GM10847 (cell line): ENCODE measurements around the gene SOS1.

Source experiments
- POLR2A ChIP-seq: IDR thresholded peaks from 2 replicates; pipeline ENCODE4 v1.6.1; 2011; ENCODE audit not compliant: insufficient read length; ENCODE audit errors: extremely low read depth

The SOS1 gene

DNA sequence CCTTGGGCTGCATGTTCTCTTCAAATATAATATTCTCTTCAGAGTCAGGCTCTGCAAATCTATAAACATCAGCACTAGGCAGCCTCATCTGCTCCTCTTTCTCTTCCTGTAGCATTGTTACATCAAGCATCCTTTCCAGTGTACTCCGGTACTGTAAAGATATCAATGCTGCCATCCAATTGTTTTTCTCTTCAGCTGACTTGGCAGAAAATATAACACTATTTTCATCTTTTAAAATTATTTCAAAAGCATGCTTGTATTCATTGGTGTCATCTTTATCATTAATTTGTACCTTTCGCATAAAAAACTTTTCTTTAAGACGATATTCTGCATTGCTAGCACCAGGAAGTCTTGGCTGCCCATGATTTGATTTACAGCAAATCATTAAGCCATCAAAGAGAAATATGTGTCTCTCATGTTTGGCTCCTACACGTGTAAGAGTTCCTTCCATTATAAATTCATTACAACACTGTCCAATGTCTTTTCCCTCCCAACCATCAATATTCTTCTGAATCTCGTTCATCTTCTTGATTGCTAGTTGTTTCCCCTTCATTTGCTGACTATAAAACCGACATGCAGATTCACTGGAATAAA, 98.1 kb downstream of the SOS1 start:
- no peak for TF ChIP-seq POLR2A

- no peak for TF ChIP-seq POLR2A
These were observed 100.5 kb downstream of the SOS1 start for GRCh38 chr2:39020383-39020782.

- no peak for TF ChIP-seq POLR2A
These were observed 102.2 kb downstream of the SOS1 start for GRCh38 chr2:39018638-39019037.

GRCh38 chr2:39017334-39017733, 103.5 kb downstream of the SOS1 start:
- no peak for TF ChIP-seq POLR2A

DNA sequence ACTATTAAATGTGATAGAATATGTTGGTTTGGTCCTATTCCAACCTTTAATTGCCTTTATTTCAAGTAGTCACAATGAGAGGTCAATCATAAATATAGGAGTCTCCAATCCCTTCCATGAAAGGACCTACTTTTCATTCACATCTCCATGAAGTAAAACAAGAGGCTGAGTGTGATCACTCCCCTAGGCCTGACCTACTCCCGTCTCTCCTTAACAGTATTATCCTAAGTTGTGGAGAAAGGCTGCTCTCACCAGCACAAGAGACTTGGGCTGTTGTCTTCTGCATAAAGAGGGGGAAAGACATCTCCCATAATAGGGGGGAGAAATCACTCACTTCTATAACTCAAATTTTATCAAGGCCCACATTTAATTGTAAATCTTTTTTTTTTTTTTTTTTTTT, 105.4 kb downstream of the SOS1 start:
- no peak for TF ChIP-seq POLR2A

DNA sequence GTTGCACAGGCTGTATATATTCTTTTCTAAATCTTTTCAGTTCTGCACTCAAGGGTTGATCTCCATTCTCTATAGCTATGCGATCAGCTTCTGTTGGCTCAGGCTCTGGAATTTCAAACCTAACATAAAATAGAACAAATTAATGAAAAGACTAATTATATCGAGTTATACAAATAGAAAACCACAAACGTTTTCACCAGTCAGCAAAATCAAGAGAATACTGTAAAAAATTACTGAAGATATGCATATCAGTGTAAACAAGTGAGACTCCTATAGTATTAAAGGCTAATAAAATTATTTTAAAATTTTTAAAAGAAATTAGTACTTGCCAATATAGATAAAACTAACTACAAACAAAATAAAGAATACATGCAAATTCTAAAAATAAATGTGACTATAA, 107.0 kb downstream of the SOS1 start:
- no peak for TF ChIP-seq POLR2A

GRCh38 chr2:39008665-39009064, 112.2 kb downstream of the SOS1 start:
- no peak for TF ChIP-seq POLR2A

GRCh38 chr2:39007875-39008504, 112.9 kb downstream of the SOS1 start:
- TF ChIP-seq POLR2A: no peak

- TF ChIP-seq POLR2A: no peak
These were observed 120.3 kb downstream of the SOS1 start for GRCh38 chr2:39000552-39000951.

GRCh38 chr2:38997781-38998180, 123.1 kb downstream of the SOS1 start:
- TF ChIP-seq POLR2A: no peak

GRCh38 chr2:38991899-38992298, 129.0 kb downstream of the SOS1 start:
- no peak for TF ChIP-seq POLR2A

DNA sequence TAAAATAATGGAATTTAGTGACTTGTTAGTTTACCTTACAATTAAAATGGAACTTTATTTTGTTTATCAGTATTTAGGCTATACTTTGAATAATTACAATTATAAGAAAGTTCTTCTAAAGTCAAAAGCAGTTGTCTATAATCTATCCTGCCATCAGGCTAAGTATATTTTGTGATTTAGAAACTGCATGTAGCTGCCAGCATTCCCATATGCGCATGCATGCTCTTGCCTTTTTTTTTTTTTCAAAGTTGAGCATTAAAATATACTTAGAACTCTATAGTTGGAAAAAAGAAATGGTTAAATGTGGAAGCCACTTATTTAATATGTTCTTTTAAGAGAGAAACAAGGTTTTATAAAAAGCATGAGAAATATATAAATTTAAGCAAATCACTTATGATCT, 132.1 kb downstream of the SOS1 start:
- TF ChIP-seq POLR2A: no peak

GRCh38 chr2:38982498-38982897, 138.4 kb downstream of the SOS1 start:
- no peak for TF ChIP-seq POLR2A

GRCh38 chr2:38981670-38982357, 139.0 kb downstream of the SOS1 start:
- no peak for TF ChIP-seq POLR2A

DNA sequence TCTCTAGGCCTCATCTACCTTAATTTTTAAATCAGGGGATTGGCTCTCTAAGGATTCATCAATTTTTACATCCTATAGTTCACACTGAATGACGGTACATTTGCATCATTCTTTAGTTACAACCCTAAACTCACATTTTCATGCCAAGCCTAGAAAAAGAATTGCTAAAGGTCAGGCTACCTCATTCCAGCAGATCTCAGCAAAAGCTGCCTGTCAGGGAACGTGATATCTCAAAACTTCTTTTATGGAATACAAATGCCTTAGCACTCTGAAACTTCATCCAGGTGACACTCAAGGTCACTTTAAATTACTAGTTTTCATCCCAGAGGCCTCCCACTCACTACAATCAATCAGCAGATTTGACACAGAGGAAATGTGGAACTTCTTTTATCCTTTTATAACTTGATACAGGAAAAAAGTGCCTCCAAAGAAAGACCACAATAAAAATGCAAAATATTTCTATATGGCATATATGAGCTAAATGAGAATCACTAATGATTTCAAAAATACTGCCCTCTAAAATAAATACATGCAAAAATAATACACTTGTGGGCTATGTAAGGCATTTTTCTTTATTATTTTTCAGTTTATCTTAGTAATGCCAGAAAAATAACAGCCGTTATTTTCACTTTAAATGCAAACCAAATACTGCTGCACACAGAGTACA, 139.7 kb downstream of the SOS1 start:
- TF ChIP-seq POLR2A: no peak

DNA sequence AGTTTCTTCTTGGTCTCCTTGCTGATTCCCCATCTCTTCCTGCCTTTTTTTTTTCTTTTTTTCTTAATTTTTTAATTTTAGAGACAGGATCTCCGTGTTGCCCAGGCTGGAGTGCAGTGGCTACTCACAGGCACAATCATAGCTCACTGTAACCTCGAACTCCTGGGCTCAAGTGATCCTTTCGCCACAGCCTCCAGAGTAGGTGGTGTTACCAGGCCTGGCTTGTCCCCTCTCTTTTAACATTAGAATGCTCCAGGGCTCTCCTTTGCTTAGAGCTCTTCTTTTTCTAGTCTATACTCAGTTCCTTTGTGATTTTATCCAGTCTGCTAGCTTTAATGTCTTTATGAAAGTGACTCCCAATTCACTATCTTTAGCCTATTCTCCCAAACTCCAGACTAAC, 141.9 kb downstream of the SOS1 start:
- TF ChIP-seq POLR2A: no peak
